ENCODE data around the gene NUDT19.
A peak's percentile ranks its signal among the peaks of the same experiment; 100 is the strongest.
"Not testable (repeated sequence)": the region's sequence is repeated elsewhere in the genome, so short reads cannot be mapped to it uniquely, and the experiment has no call there.

Gene NUDT19

GRCh38 chr19:32700129-32700528 lies 8.5 kb downstream of the NUDT19 start:
- not testable (repeated sequence) for DNase-seq (ENCODE audit: low read depth); H3K4me3 ChIP-seq (ENCODE audit: low read length)

DNA sequence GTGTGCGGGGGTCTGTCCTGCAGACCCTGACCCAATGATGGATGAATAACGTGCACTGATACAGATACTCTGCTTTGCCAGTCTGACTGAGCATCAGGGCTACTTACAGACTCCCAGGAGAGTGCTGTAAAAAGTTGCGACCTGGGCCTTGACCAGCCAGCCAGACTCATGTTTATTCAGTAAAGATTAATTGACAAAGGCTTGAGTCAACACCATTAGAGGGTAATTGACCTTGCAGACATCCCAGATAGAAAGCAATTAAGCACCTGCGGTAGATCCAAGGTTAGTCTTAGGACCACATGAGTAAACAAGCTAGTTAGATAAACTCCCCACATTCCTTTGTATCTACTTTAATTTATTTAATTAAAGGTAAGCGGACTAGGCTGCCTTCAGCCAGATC lies 10.4 kb downstream of the NUDT19 start:
- no peak overlapping the region for H3K4me3 ChIP-seq (ENCODE audit: low read length)
- TF ChIP-seq, protein P1, sequence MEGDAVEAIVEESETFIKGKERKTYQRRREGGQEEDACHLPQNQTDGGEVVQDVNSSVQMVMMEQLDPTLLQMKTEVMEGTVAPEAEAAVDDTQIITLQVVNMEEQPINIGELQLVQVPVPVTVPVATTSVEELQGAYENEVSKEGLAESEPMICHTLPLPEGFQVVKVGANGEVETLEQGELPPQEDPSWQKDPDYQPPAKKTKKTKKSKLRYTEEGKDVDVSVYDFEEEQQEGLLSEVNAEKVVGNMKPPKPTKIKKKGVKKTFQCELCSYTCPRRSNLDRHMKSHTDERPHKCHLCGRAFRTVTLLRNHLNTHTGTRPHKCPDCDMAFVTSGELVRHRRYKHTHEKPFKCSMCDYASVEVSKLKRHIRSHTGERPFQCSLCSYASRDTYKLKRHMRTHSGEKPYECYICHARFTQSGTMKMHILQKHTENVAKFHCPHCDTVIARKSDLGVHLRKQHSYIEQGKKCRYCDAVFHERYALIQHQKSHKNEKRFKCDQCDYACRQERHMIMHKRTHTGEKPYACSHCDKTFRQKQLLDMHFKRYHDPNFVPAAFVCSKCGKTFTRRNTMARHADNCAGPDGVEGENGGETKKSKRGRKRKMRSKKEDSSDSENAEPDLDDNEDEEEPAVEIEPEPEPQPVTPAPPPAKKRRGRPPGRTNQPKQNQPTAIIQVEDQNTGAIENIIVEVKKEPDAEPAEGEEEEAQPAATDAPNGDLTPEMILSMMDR (IDR thresholded peaks at IDR 0.05; ENCODE audit: insufficient read depth, low read depth, low read length, missing control alignments) = no peak
- DNase-seq (ENCODE audit: low read depth) = no peak

DNA sequence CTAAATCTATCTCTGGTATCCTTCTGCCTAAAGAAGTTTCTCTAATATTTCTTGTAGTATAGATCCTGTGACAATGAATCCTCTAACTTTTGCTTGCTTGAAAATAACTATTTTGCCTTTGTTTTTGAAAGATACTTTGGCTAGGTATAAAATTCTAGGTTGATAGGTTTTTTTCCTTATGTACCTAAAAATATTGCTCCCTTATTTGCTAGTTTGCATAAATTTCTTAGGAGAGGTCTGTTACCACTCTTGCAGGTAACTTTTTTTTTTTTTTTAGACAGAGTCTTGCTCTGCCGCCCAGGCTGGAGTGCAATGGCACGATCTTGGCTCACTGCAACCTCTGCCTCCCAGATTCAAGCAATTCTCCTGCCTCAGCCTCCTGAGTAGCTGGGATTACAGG lies 12.4 kb downstream of the NUDT19 start:
- DNase-seq (ENCODE audit: low read depth); H3K4me3 ChIP-seq (ENCODE audit: low read length): not testable (repeated sequence)

DNA sequence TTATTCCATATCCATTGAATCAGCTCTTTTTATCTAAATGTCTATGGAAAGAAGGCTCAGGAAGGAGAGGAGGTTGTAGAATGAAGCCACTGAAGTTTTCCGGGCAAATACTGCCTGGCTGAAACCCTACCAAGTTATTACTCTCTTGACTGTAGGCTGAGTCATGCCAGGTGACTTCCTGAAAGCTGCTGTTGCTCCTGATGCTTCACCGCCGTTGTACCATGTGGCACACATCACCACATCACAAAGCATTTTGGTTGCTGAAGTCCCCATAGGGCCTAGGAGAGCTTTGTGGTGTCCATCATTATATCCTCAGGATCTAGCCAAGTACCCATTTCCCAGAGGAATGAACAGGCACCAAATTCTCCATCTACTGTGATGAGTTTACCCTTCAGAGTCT lies 16.8 kb downstream of the NUDT19 start:
- TF ChIP-seq, protein P1 (IDR thresholded peaks at IDR 0.05; ENCODE audit: insufficient read depth, low read depth, low read length, missing control alignments) = no peak
- peak; percentile 34 for DNase-seq (ENCODE audit: low read depth)
- no peak overlapping the region for H3K4me3 ChIP-seq (ENCODE audit: low read length)

DNA sequence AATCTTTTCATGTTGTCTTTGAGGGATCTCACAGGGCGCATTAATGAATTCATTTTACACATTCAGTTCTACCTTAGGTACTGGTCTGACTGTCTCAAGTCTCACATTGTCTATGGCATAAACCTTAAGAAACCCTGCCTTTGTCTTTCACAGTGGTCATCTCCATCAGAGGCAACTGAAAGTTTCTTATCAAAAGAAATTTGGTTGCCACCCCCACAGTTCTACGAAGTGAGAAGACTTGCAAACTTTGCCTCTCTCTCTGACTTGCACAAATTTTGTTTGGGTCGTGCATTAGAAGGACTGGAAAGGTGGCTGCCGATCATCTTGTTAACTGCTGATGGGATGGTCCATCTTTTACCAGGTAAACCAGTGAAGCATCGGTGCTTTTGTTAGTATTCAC lies 17.4 kb downstream of the NUDT19 start:
- no peak for DNase-seq (ENCODE audit: low read depth)
- H3K4me3 ChIP-seq (ENCODE audit: low read length) = no peak overlapping the region
- TF ChIP-seq, protein P1 (IDR thresholded peaks at IDR 0.05; ENCODE audit: insufficient read depth, low read depth, low read length, missing control alignments) = no peak

DNA sequence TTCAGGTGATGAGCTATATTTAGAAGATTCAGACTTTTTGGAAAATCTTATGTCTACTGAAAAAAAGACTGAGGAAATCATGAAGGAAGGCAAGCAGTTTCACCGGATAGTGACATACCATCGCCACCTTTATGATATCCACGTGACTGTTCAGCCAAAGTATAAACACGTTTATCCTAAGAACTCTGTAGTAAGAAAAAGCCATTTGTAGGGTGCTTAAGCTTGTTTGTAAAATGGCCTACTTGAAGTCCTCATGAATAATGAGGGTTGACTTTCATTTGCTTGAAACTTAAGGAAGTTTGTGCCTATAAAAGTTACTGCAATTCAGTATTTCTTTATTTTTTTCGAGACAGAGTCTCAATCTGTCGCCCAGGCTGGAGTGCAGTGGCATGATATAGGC lies 20.1 kb downstream of the NUDT19 start:
- DNase-seq (ENCODE audit: low read depth) = no peak
- H3K4me3 ChIP-seq (ENCODE audit: low read length) = no peak overlapping the region
- TF ChIP-seq, protein P1 (IDR thresholded peaks at IDR 0.05; ENCODE audit: insufficient read depth, low read depth, low read length, missing control alignments) = no peak

DNA sequence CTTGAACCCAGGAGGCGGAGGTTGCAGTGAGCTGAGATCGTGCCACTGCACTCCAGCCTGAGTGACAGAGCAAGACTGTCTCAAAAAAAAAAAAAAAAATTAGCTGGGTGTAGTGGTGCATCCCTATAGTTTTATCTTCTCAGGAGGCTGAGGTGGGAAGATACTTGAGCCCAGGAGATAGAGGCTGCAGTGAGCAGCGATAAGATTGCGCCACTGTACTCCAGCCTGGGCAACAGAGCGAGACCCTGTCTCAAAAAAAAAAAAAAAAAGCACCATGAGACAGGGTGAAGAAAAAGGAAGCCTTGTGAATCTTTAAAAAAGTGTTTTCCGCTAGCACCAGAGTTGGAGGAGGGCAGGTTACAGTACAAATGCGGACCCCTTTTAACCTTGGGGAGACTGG lies 24.6 kb downstream of the NUDT19 start:
- DNase-seq (ENCODE audit: low read depth); H3K4me3 ChIP-seq (ENCODE audit: low read length): not testable (repeated sequence)

GRCh38 chr19:32717496-32717895 lies 25.9 kb downstream of the NUDT19 start:
- H3K4me3 ChIP-seq (ENCODE audit: low read length) = no peak overlapping the region
- TF ChIP-seq, protein P1 (IDR thresholded peaks at IDR 0.05; ENCODE audit: insufficient read depth, low read depth, low read length, missing control alignments) = no peak
- DNase-seq (ENCODE audit: low read depth) = no peak

DNA sequence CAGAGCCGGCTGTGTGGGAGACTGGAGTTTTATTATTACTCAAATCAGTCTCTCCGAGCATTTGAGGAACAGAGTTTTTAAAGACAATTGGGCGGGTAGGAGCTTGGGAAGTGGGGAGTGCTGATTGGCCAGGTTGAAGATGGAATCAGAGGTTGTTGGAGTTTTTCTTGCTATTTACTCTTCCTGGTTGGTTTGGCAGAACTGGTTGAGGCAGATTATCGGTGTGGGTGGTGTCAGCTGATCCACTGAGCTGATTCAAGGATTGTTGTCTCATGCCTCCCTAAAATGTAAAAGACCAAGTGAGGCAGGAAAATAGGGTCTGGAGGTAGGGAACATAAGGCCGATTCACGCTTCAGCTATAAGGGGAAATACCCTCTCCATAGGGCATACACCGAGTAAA lies 26.7 kb downstream of the NUDT19 start:
- peak; percentile 72 for DNase-seq (ENCODE audit: low read depth)
- TF ChIP-seq, protein P1 (IDR thresholded peaks at IDR 0.05; ENCODE audit: insufficient read depth, low read depth, low read length, missing control alignments) = no peak
- no peak overlapping the region for H3K4me3 ChIP-seq (ENCODE audit: low read length)

Data from epithelial cell of esophagus (primary cell).